WTC11 (cell line): Measurements from ENCODE around the gene FBXW4. TPM values are rescaled to one million over a fixed set of nuclear protein-coding genes. Genes with fewer than 3 reads are reported as not detected.

Source experiments
- ATAC-seq: fragments of 200-7000 bp; cut with Tn5 transposase; 2 replicates; pipeline ENCODE4 v1.10.0; 2021; ENCODE audit warnings: mild to moderate bottlenecking, moderate library complexity
- CTCF ChIA-PET: fragments of 300-600 bp; sonication (Branson Sonifier 250); formaldehyde crosslinking; loops from one replicate; lab custom pipeline; 2021; ENCODE audit warnings: antibody characterized with exemption; lab: Charles Lee
- POLR2A ChIA-PET: fragments of 350-600 bp; sonication (Branson Sonifier 250); formaldehyde crosslinking; loops from one replicate; lab custom pipeline; 2021; ENCODE audit warnings: antibody characterized with exemption; lab: Charles Lee
- DNase-seq: peaks from one replicate; pipeline ENCODE4 v3.0.0; 2021; ENCODE audit warnings: low spot score
- H3K27ac Mint-ChIP-seq: 2 replicates; pipeline ENCODE4 v1.8.0; 2021; ENCODE audit warnings: mixed read lengths
- H3K27me3 Mint-ChIP-seq: 2 replicates; pipeline ENCODE4 v1.8.0; 2021; ENCODE audit warnings: low read depth, mild to moderate bottlenecking, moderate library complexity, mixed read lengths
- H3K36me3 Mint-ChIP-seq: 2 replicates; pipeline ENCODE4 v1.8.0; 2021; ENCODE audit warnings: mixed read lengths
- H3K4me1 Mint-ChIP-seq: 2 replicates; pipeline ENCODE4 v1.8.0; 2022; ENCODE audit warnings: mixed read lengths
- H3K4me3 Mint-ChIP-seq: 2 replicates; pipeline ENCODE4 v1.8.0; 2021; ENCODE audit warnings: mild to moderate bottlenecking, moderate library complexity, mixed read lengths
- H3K9me3 Mint-ChIP-seq: 2 replicates; pipeline ENCODE4 v1.8.0; 2021; ENCODE audit warnings: mixed read lengths
- ATF3 ChIP-seq: sonication (generic); formaldehyde crosslinking; conservative IDR thresholded peaks from 2 replicates; pipeline ENCODE4 v1.8.1; 2022; ENCODE audit warnings: mild to moderate bottlenecking, missing genetic modification reagents
- ATF6 ChIP-seq: sonication (generic); formaldehyde crosslinking; IDR thresholded peaks from 2 replicates; pipeline ENCODE4 v1.8.1; 2023; ENCODE audit warnings: mild to moderate bottlenecking, missing genetic modification reagents
- CREB1 ChIP-seq: sonication (generic); formaldehyde crosslinking; IDR thresholded peaks from 2 replicates; pipeline ENCODE4 v1.8.0; 2023; ENCODE audit warnings: mild to moderate bottlenecking, missing genetic modification reagents
- E2F1 ChIP-seq: sonication (generic); formaldehyde crosslinking; IDR thresholded peaks from 2 replicates; pipeline ENCODE4 v1.8.0; 2022; ENCODE audit warnings: mild to moderate bottlenecking, missing genetic modification reagents
- ETV6 ChIP-seq: sonication (generic); formaldehyde crosslinking; IDR thresholded peaks from 2 replicates; pipeline ENCODE4 v1.8.1; 2022; ENCODE audit warnings: mild to moderate bottlenecking, missing genetic modification reagents
- FOXJ3 ChIP-seq: sonication (generic); formaldehyde crosslinking; IDR thresholded peaks from 2 replicates; pipeline ENCODE4 v1.9.0; 2021; ENCODE audit warnings: missing genetic modification reagents, mild to moderate bottlenecking, borderline replicate concordance
- FOXP1 ChIP-seq: sonication (generic); formaldehyde crosslinking; IDR thresholded peaks from 2 replicates; pipeline ENCODE4 v1.8.0; 2022; ENCODE audit warnings: missing genetic modification reagents, mild to moderate bottlenecking, moderate library complexity, borderline replicate concordance
- HMGA2 ChIP-seq: fragments of 250-450 bp; sonication (Bioruptor Pico); IDR thresholded peaks from 2 replicates; pipeline ENCODE4 v1.4.0; 2021; ENCODE audit warnings: mild to moderate bottlenecking, moderate library complexity
- KAT7 ChIP-seq: sonication (generic); formaldehyde crosslinking; IDR thresholded peaks from 2 replicates; pipeline ENCODE4 v1.8.1; 2023; ENCODE audit warnings: missing genetic modification reagents, mild to moderate bottlenecking, borderline replicate concordance
- MLX ChIP-seq: sonication (generic); formaldehyde crosslinking; IDR thresholded peaks from 2 replicates; pipeline ENCODE4 v1.8.1; 2023; ENCODE audit warnings: mild to moderate bottlenecking, missing genetic modification reagents, moderate library complexity
- NR2C2 ChIP-seq: sonication (generic); formaldehyde crosslinking; IDR thresholded peaks from 2 replicates; pipeline ENCODE4 v1.8.0; 2022; ENCODE audit warnings: mild to moderate bottlenecking, missing genetic modification reagents
- NR3C1 ChIP-seq: sonication (generic); formaldehyde crosslinking; conservative IDR thresholded peaks from 2 replicates; pipeline ENCODE4 v1.8.1; 2023; ENCODE audit warnings: low read depth, mild to moderate bottlenecking, missing genetic modification reagents
- SP1 ChIP-seq: sonication (generic); formaldehyde crosslinking; conservative IDR thresholded peaks from 2 replicates; pipeline ENCODE4 v1.8.1; 2022; ENCODE audit warnings: missing genetic modification reagents
- TP53 ChIP-seq: sonication (generic); formaldehyde crosslinking; IDR thresholded peaks from 2 replicates; pipeline ENCODE4 v1.8.1; 2023; ENCODE audit warnings: mild to moderate bottlenecking, missing genetic modification reagents
- ZMAT4 ChIP-seq: fragments of 250-450 bp; sonication (Bioruptor Pico); IDR thresholded peaks from 2 replicates; pipeline ENCODE4 v1.9.0; 2021; ENCODE audit warnings: mild to moderate bottlenecking
- ZNF219 ChIP-seq: sonication (generic); formaldehyde crosslinking; IDR thresholded peaks from 2 replicates; pipeline ENCODE4 v1.8.0; 2023; ENCODE audit warnings: missing genetic modification reagents, mild to moderate bottlenecking, borderline replicate concordance
- ZNF425 ChIP-seq: fragments of 250-450 bp; sonication (Bioruptor Pico); conservative IDR thresholded peaks from 2 replicates; pipeline ENCODE4 v1.9.0; 2021; ENCODE audit warnings: mild to moderate bottlenecking
- ZNF532 ChIP-seq: fragments of 250-450 bp; sonication (Bioruptor Pico); IDR thresholded peaks from 2 replicates; pipeline ENCODE4 v1.9.0; 2021; ENCODE audit warnings: mild to moderate bottlenecking, borderline replicate concordance
- ZNF671 ChIP-seq: fragments of 250-450 bp; sonication (Bioruptor Pico); IDR thresholded peaks from 2 replicates; pipeline ENCODE4 v1.8.0; 2021; ENCODE audit warnings: mild to moderate bottlenecking
- total RNA-seq: library from RNA; stranded (reverse); gene quantifications from 3 replicates; pipeline ENCODE4 v1.2.3, GENCODE V29; 2021

Gene FBXW4
- total RNA-seq, 1 experiment from 2014 or later: 45.3 TPM

GRCh38 chr10:101643546-101643945, 51.4 kb downstream of the FBXW4 start:
- ATAC-seq: peak; percentile 43
- ChIA-PET POLR2A (interaction anchor here (0.5 to 0.8 kb wide), 2 partner anchors 9 to 25 kb away, joined by 3 read pairs; no protein-coding TSS in a partner anchor), CTCF (interaction anchor here (1.2 to 3.8 kb wide), 5 partner anchors 26 to 137 kb away, joined by 3 to 19 read pairs (median 11); no protein-coding TSS in a partner anchor)
- peaks cover 40% of the 10 kb centered on the region for H3K4me1 Mint-ChIP-seq
- H3K27me3 Mint-ChIP-seq: no peaks in the 10 kb centered on the region
- H3K27ac Mint-ChIP-seq: peak overlapping the region; percentile 93
- peaks cover 19% of the 10 kb centered on the region; the same call in 1 of the 2 replicates for H3K36me3 Mint-ChIP-seq
- no peaks in the 10 kb centered on the region for H3K9me3 Mint-ChIP-seq
- peak overlapping the region; percentile 11; the same call in 1 of the 2 replicates for H3K4me3 Mint-ChIP-seq
- no peak for DNase-seq
- no peak for TF ChIP-seq ZMAT4 (CRISPR knock-in tag)
- TF ChIP-seq FOXP1: no peak
- no peak for TF ChIP-seq ATF3
- TF ChIP-seq KAT7 (CRISPR knock-in tag): no peak
- TF ChIP-seq CREB1 (CRISPR knock-in tag): no peak
- no peak for TF ChIP-seq ZNF425 (CRISPR knock-in tag)
- no peak for TF ChIP-seq HMGA2 (CRISPR knock-in tag)
- no peak for TF ChIP-seq E2F1 (CRISPR knock-in tag)
- TF ChIP-seq ETV6: no peak
- TF ChIP-seq ZNF532 (CRISPR knock-in tag): no peak
- TF ChIP-seq FOXJ3 (CRISPR knock-in tag): no peak
- TF ChIP-seq MLX (CRISPR knock-in tag): no peak

GRCh38 chr10:101639141-101639900, 55.6 kb downstream of the FBXW4 start:
- ATAC-seq: no peak
- H3K27me3 Mint-ChIP-seq: no peaks in the 10 kb centered on the region
- no peak overlapping the region for H3K4me3 Mint-ChIP-seq
- ChIA-PET CTCF (interaction anchor here (1.4 to 1.6 kb wide), 2 partner anchors 22 to 37 kb away, joined by 3 to 4 read pairs; no protein-coding TSS in a partner anchor), POLR2A (no interaction called here)
- peaks cover 29% of the 10 kb centered on the region for H3K36me3 Mint-ChIP-seq
- DNase-seq: no peak
- no peak overlapping the region for H3K27ac Mint-ChIP-seq
- peaks cover 8% of the 10 kb centered on the region for H3K9me3 Mint-ChIP-seq
- peaks cover 23% of the 10 kb centered on the region for H3K4me1 Mint-ChIP-seq
- TF ChIP-seq NR2C2 (CRISPR knock-in tag) (no peak), ZNF219 (CRISPR knock-in tag) (no peak), ATF3 (no peak), ZNF425 (CRISPR knock-in tag) (no peak), NR3C1 (no peak), TP53 (CRISPR knock-in tag) (no peak), FOXP1 (no peak), ZNF671 (CRISPR knock-in tag) (no peak), SP1 (CRISPR knock-in tag) (no peak), ATF6 (CRISPR knock-in tag) (no peak)
